T-helper 17 cell (primary cell): ENCODE data around the gene SUPT3H. TPM values are rescaled to one million over a fixed set of nuclear protein-coding genes. Genes with fewer than 3 reads are reported as not detected.

ENCODE experiments used
- ATAC-seq: fragments of 150-1000 bp; cut with Tn5 transposase; 2 replicates; pipeline ENCODE4 v1.10.0; 2021; ENCODE audit warnings: mild to moderate bottlenecking, moderate library complexity
- DNase-seq, 3 donors: peaks; one replicate each; pipeline versions ENCODE4 v3.0.0 to v3.0.0-alpha.2; 2020 to 2021
- H3K9me3 ChIP-seq: one replicate; pipeline ENCODE4 v1.7.0; 2013; ENCODE audit warnings: low read length, mild to moderate bottlenecking; ENCODE audit not compliant: control insufficient read depth, poor library complexity, severe bottlenecking
- H3K27ac Mint-ChIP-seq: one replicate; pipeline ENCODE4 v1.8.0; 2022; ENCODE audit warnings: mild to moderate bottlenecking, moderate library complexity, mixed read lengths
- H3K27me3 Mint-ChIP-seq: one replicate; pipeline ENCODE4 v1.8.0; 2022; ENCODE audit warnings: mixed read lengths
- H3K36me3 Mint-ChIP-seq: one replicate; pipeline ENCODE4 v1.8.0; 2022; ENCODE audit warnings: low read depth, mixed read lengths
- H3K4me1 Mint-ChIP-seq: one replicate; pipeline ENCODE4 v1.8.0; 2022; ENCODE audit warnings: mild to moderate bottlenecking, mixed read lengths
- H3K4me3 Mint-ChIP-seq: one replicate; pipeline ENCODE4 v1.8.0; 2022; ENCODE audit warnings: mild to moderate bottlenecking, moderate library complexity, mixed read lengths
- total RNA-seq, 4 donors: library from RNA in 2 of 4; stranded (reverse) in 2 of 4; gene quantifications; one replicate each; pipeline ENCODE4 v1.2.3 and lab custom pipeline; 2022 to 2026

The SUPT3H gene
- total RNA-seq, 2 donors from 2014 or later: 10.8 to 17.6 TPM

DNA sequence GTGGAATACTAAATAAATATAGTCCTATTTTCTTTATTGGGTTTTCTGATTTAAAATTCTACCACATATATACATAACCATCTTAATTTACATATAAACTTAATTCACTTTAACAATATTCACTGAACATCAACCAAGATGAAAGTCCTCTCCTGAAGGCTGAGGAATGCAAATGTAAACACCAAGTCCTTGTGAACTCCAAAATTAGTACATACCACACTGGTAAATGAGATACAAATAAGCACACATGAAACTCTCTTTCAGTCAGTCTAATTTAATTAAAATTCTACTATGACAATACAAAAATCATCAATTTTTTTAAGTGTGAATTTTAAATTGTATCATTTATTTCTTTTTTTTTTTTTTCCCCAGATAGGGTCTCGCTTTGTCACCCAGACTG lies 254.7 kb downstream of the SUPT3H start:
- ATAC-seq (no peak), DNase-seq (no peak)
- H3K4me1 Mint-ChIP-seq: no peaks in the 10 kb centered on the region
- no peak overlapping the region for H3K27ac Mint-ChIP-seq
- H3K36me3 Mint-ChIP-seq: peaks cover 2% of the 10 kb centered on the region
- no peak overlapping the region for H3K4me3 Mint-ChIP-seq
- H3K27me3 Mint-ChIP-seq: no peaks in the 10 kb centered on the region
- H3K9me3 ChIP-seq: no peaks in the 10 kb centered on the region

GRCh38 chr6:45118754-45119153 lies 259.0 kb downstream of the SUPT3H start:
- no peaks in the 10 kb centered on the region for H3K9me3 ChIP-seq
- no peaks in the 10 kb centered on the region for H3K27me3 Mint-ChIP-seq
- ATAC-seq (no peak), DNase-seq (no peak)
- H3K4me1 Mint-ChIP-seq: peaks cover 7% of the 10 kb centered on the region
- no peak overlapping the region for H3K4me3 Mint-ChIP-seq
- H3K27ac Mint-ChIP-seq: no peak overlapping the region
- H3K36me3 Mint-ChIP-seq: peaks cover 2% of the 10 kb centered on the region

DNA sequence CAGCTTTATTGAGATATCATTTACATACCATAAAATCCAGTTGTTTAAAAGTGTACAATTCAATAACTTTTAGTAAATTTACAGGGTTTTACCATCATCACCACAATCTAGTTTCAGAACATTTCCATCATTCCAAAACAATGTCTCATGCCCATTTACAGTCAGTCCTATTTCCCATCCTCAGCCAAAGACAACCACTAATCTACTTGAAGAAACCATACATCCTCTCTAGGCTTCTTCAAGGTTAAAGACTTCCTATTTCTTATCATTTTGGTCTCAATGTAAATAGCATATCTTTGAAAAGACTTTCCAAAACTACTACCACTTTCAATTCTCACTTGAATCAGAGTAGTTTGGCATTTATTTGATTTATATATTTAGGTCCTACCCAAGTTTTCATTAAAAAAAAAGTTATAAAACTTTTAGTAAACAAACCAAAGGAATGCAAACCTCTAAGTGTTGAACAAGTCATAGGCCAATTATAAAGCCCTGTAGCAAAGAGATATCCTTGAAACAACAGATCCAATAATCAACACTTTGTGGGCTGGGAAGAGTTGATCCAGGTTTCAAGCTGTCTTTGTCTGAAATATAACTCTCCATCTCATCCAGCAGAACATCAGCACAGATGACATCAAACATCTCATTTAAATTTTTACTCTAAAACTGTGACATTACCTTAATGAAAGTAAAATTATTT lies 260.9 kb downstream of the SUPT3H start:
- peaks cover 7% of the 10 kb centered on the region for H3K4me1 Mint-ChIP-seq
- no peaks in the 10 kb centered on the region for H3K27me3 Mint-ChIP-seq
- no peaks in the 10 kb centered on the region for H3K9me3 ChIP-seq
- DNase-seq (no peak), ATAC-seq (no peak)
- H3K4me3 Mint-ChIP-seq: no peak overlapping the region
- peak overlapping the region; percentile 29 for H3K27ac Mint-ChIP-seq
- H3K36me3 Mint-ChIP-seq: peaks cover 2% of the 10 kb centered on the region

- Mint-ChIP-seq H3K36me3 (peaks cover 2% of the 10 kb centered on the region), H3K4me1 (peaks cover 7% of the 10 kb centered on the region), H3K27ac (no peak overlapping the region), H3K27me3 (no peaks in the 10 kb centered on the region), H3K4me3 (no peak overlapping the region)
- ATAC-seq (no peak), DNase-seq (no peak)
- H3K9me3 ChIP-seq: no peaks in the 10 kb centered on the region
These were observed 262.0 kb downstream of the SUPT3H start for GRCh38 chr6:45115696-45116095.

DNA sequence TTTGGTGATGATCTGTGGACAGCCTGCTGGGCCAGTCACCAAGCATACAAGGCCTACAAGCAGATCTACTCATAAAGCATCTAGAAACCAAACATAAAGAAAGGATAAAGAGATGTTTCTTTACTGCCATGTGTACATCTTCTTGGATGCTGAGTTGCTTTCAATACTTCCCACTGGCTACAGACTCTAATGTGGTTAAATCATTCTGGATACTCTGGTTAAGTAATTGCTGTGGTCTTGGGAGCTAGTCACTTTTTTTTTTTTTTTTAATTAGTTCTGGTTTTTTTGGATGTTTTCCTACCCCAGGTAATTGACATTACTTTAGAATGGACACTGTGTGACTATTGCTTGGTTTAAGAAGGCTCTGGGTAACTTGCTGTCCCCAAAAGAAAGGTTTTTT lies 265.0 kb downstream of the SUPT3H start:
- ATAC-seq (no peak), DNase-seq (no peak)
- Mint-ChIP-seq H3K4me1 (peaks cover 14% of the 10 kb centered on the region), H3K4me3 (no peak overlapping the region), H3K27me3 (no peaks in the 10 kb centered on the region), H3K27ac (no peak overlapping the region), H3K36me3 (no peaks in the 10 kb centered on the region)
- no peaks in the 10 kb centered on the region for H3K9me3 ChIP-seq

GRCh38 chr6:45109551-45109950 lies 268.2 kb downstream of the SUPT3H start:
- DNase-seq: no peak
- no peaks in the 10 kb centered on the region for H3K36me3 Mint-ChIP-seq
- H3K4me1 Mint-ChIP-seq: peaks cover 8% of the 10 kb centered on the region
- no peak overlapping the region for H3K4me3 Mint-ChIP-seq
- no peaks in the 10 kb centered on the region for H3K9me3 ChIP-seq
- H3K27ac Mint-ChIP-seq: no peak overlapping the region
- no peak for ATAC-seq
- H3K27me3 Mint-ChIP-seq: no peaks in the 10 kb centered on the region

- no peak for ATAC-seq
- peaks cover 8% of the 10 kb centered on the region for H3K4me1 Mint-ChIP-seq
- peaks cover 2% of the 10 kb centered on the region for H3K36me3 Mint-ChIP-seq
- no peak for DNase-seq
- H3K9me3 ChIP-seq: no peaks in the 10 kb centered on the region
- H3K27me3 Mint-ChIP-seq: no peaks in the 10 kb centered on the region
- no peak overlapping the region for H3K4me3 Mint-ChIP-seq
- no peak overlapping the region for H3K27ac Mint-ChIP-seq
These were observed 272.4 kb downstream of the SUPT3H start for GRCh38 chr6:45105170-45105820.

DNA sequence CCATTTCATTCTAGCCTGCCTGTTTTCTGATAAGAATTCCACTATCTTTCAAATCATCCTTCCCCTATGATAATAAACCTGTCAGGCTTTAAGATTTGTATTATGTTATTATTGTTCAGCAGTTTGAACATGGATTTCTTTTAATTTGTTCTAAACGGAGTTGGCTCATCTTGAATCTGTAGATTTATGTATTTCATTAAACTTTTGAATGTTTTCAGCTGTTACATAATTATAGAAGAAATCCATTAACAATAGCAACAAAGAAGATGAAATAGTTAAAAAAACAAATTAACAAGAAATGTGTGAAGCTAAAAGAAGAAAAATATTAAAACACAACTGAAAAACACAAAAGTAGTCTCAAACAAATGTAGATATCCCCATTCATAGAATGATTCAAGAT lies 273.3 kb downstream of the SUPT3H start:
- H3K4me1 Mint-ChIP-seq: peaks cover 4% of the 10 kb centered on the region
- H3K27ac Mint-ChIP-seq: no peak overlapping the region
- no peaks in the 10 kb centered on the region for H3K9me3 ChIP-seq
- H3K4me3 Mint-ChIP-seq: no peak overlapping the region
- ATAC-seq: no peak
- H3K27me3 Mint-ChIP-seq: no peaks in the 10 kb centered on the region
- peaks cover 2% of the 10 kb centered on the region for H3K36me3 Mint-ChIP-seq
- DNase-seq: no peak

DNA sequence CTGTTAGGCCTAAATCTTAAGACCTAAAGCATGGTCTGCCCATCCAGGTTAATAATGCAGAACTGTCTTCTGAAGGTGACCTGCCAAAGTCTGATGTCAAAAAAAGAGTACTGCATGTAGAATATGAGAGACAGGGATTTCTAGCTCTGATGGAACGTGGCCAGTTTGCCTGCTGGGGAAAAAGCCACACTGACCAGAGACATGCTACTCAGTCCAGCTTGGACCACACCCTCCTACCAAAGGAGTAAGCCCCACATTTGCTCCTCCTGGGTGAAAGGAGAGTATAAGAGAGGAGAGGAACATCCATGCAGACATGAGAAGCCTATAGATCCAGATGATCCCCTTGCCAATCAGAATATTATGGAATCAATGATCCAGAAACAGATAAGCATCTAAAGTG lies 279.5 kb downstream of the SUPT3H start:
- no peak for ATAC-seq
- DNase-seq: no peak
- H3K4me1 Mint-ChIP-seq: peaks cover 2% of the 10 kb centered on the region
- peaks cover 4% of the 10 kb centered on the region for H3K36me3 Mint-ChIP-seq
- H3K9me3 ChIP-seq: no peaks in the 10 kb centered on the region
- no peaks in the 10 kb centered on the region for H3K27me3 Mint-ChIP-seq
- no peak overlapping the region for H3K4me3 Mint-ChIP-seq
- H3K27ac Mint-ChIP-seq: no peak overlapping the region

- no peak for ATAC-seq
- H3K27ac Mint-ChIP-seq: no peak overlapping the region
- no peaks in the 10 kb centered on the region for H3K9me3 ChIP-seq
- no peaks in the 10 kb centered on the region for H3K27me3 Mint-ChIP-seq
- H3K4me1 Mint-ChIP-seq: peaks cover 2% of the 10 kb centered on the region
- peaks cover 4% of the 10 kb centered on the region for H3K36me3 Mint-ChIP-seq
- no peak overlapping the region for H3K4me3 Mint-ChIP-seq
- DNase-seq: no peak
These were observed 282.9 kb downstream of the SUPT3H start for GRCh38 chr6:45094831-45095230.

DNA sequence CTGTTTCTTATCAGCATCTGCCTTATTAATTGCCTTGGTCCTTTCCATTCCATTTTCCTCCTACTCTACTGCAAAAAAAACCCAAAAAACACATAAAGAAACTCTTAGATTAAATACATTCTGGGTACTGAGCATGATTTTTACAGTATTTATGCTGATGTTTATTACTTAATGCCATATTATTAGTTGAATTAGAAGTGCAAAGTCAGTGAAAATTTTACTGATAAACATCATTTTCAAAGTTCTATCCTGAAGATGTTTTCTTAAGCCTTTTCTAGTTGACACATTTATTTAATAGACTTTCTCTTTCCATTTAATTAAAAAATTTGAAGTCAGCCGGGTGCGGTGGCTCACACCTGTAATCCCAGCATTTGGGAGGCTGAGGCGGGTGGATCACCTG lies 285.6 kb downstream of the SUPT3H start:
- no peaks in the 10 kb centered on the region for H3K9me3 ChIP-seq
- H3K27me3 Mint-ChIP-seq: no peaks in the 10 kb centered on the region
- H3K4me1 Mint-ChIP-seq: no peaks in the 10 kb centered on the region
- no peak for DNase-seq
- ATAC-seq: no peak
- H3K4me3 Mint-ChIP-seq: no peak overlapping the region
- peaks cover 2% of the 10 kb centered on the region for H3K36me3 Mint-ChIP-seq
- no peak overlapping the region for H3K27ac Mint-ChIP-seq

DNA sequence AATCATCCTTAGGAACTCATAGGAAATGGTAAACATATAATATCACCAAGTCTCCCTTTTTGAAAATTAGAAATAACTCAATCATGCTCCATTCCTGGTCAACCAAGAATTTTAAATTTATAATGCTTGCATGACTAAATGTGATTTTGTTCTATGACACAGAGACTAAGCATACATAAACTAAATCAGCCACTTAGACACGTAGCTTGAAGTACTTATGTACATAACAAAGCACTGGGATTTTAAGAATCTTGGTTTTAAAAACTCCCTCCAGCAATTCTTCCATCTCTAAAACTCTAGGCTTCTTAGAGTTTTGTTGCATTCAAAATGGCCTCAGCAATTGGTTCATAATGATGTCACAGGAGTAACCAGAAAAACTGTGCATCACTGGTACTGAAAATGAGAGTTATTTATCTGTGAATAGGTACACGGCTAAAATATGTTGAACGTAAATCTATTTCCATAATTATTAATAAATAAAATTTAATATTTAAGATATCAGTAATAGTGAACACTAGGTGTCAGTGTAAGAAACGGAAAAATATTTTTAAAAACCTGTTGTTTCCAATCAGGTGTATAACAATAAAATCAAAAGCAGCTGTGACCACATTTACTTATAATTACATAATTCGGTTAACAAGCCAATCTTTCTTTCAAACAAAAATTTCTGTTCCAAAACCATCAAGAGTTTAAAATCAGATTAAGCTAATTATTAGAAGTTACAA lies 291.2 kb downstream of the SUPT3H start:
- no peak overlapping the region for H3K27ac Mint-ChIP-seq
- no peak for DNase-seq
- no peak for ATAC-seq
- peaks cover 3% of the 10 kb centered on the region for H3K4me1 Mint-ChIP-seq
- no peaks in the 10 kb centered on the region for H3K9me3 ChIP-seq
- H3K4me3 Mint-ChIP-seq: no peak overlapping the region
- peaks cover 2% of the 10 kb centered on the region for H3K36me3 Mint-ChIP-seq
- H3K27me3 Mint-ChIP-seq: no peaks in the 10 kb centered on the region

- H3K27ac Mint-ChIP-seq: peak overlapping the region; percentile 10
These were observed 293.5 kb downstream of the SUPT3H start for GRCh38 chr6:45084257-45084656.

More at GRCh38 chr6:45084257-45084656, 293.5 kb downstream of the SUPT3H start:
- ATAC-seq: peak; percentile 90
- DNase-seq: no peak
- Mint-ChIP-seq H3K36me3 (peaks cover 2% of the 10 kb centered on the region), H3K4me1 (peaks cover 5% of the 10 kb centered on the region), H3K27me3 (no peaks in the 10 kb centered on the region), H3K4me3 (no peak overlapping the region)
- H3K9me3 ChIP-seq: no peaks in the 10 kb centered on the region
